ENCODE measurements around the gene MRPL12. TPM values are rescaled to one million over a fixed set of nuclear protein-coding genes. Genes with fewer than 3 reads are reported as not detected.
A peak's percentile ranks its signal among the peaks of the same experiment; 100 is the strongest.

The MRPL12 gene
- total RNA-seq, 2 donors from 2014 or later, result 17.1 to 45.8 TPM

- intact Hi-C loops (cut with DNase I), result no loop called here
- DNase-seq (peak; percentile 33 to 67 (median 44)), ATAC-seq (peak; percentile 76)
- TF ChIP-seq CTCF (IDR thresholded peaks at IDR 0.05) (no peak), POLR2A (IDR thresholded peaks at IDR 0.05) (no peak)
- H3K4me1 ChIP-seq, result peaks cover 25% of the 10 kb centered on the region
- H3K27ac ChIP-seq, result peak overlapping the region; percentile 66 to 94 (median 92)
- 37 to 46% methylated on average over 5 of the region's 5 CpGs for WGBS, 2 donors
- H3K36me3 ChIP-seq (replicated peaks in 1 of 2; ENCODE audit: insufficient read depth in 1 of 2, low read depth in 2 of 2), result no peaks in the 10 kb centered on the region
- no peak overlapping the region for H3K4me3 ChIP-seq
- no peaks in the 10 kb centered on the region for H3K27me3 ChIP-seq
- H3K9me3 ChIP-seq, result no peaks in the 10 kb centered on the region
Observed at GRCh38 chr17:81659038-81659437, 44.1 kb upstream of the MRPL12 start.

GRCh38 chr17:81660441-81660840, 42.7 kb upstream of the MRPL12 start:
- 97 to 98% methylated on average over 9 of the region's 9 CpGs for WGBS, 2 donors
- H3K9me3 ChIP-seq, result no peaks in the 10 kb centered on the region
- H3K4me3 ChIP-seq, result no peak overlapping the region
- peak overlapping the region; percentile 85 to 94 (median 92) for H3K27ac ChIP-seq
- no peak for ATAC-seq
- no peaks in the 10 kb centered on the region for H3K36me3 ChIP-seq (replicated peaks in 1 of 2; ENCODE audit: insufficient read depth in 1 of 2, low read depth in 2 of 2)
- TF ChIP-seq POLR2A (IDR thresholded peaks at IDR 0.05) (no peak), CTCF (IDR thresholded peaks at IDR 0.05) (no peak)
- intact Hi-C loops (cut with DNase I), result no loop called here
- no peaks in the 10 kb centered on the region for H3K27me3 ChIP-seq
- peaks cover 29% of the 10 kb centered on the region for H3K4me1 ChIP-seq
- DNase-seq, result no peak

GRCh38 chr17:81662002-81662401, 41.2 kb upstream of the MRPL12 start:
- TF ChIP-seq POLR2A (IDR thresholded peaks at IDR 0.05) (no peak), CTCF (IDR thresholded peaks at IDR 0.05) (no peak)
- no peaks in the 10 kb centered on the region for H3K36me3 ChIP-seq (replicated peaks in 1 of 2; ENCODE audit: insufficient read depth in 1 of 2, low read depth in 2 of 2)
- no peak overlapping the region for H3K4me3 ChIP-seq
- 85 to 94% methylated on average over 4 of the region's 4 CpGs for WGBS, 2 donors
- no peak for DNase-seq
- intact Hi-C loops (cut with DNase I), result no loop called here
- H3K27ac ChIP-seq, result no peak overlapping the region
- no peaks in the 10 kb centered on the region for H3K9me3 ChIP-seq
- ATAC-seq, result no peak
- H3K27me3 ChIP-seq, result no peaks in the 10 kb centered on the region
- H3K4me1 ChIP-seq, result peaks cover 35% of the 10 kb centered on the region

- H3K4me3 ChIP-seq, result no peak overlapping the region
- no peaks in the 10 kb centered on the region for H3K27me3 ChIP-seq
- intact Hi-C loops (cut with DNase I), result no loop called here
- no peak for DNase-seq
- no peak for TF ChIP-seq CTCF (IDR thresholded peaks at IDR 0.05)
- 86 to 100% methylated on average over 1 to 7 of the region's 7 CpGs for whole genome bisulfite sequencing, 2 donors
- no peaks in the 10 kb centered on the region for H3K36me3 ChIP-seq (replicated peaks in 1 of 2; ENCODE audit: insufficient read depth in 1 of 2, low read depth in 2 of 2)
- no peaks in the 10 kb centered on the region for H3K9me3 ChIP-seq
- no peak for ATAC-seq
- peaks cover 41% of the 10 kb centered on the region for H3K4me1 ChIP-seq
- no peak overlapping the region for H3K27ac ChIP-seq
Observed at GRCh38 chr17:81664051-81664470, 39.1 kb upstream of the MRPL12 start.
